ENCODE results near the gene RHOC.

- TF ChIP-seq CTCF (IDR thresholded peaks at IDR 0.05; ENCODE audit: insufficient read depth, low read length, poor library complexity, severe bottlenecking) (no peak), EZH2phosphoT487 (conservative IDR thresholded peaks at IDR 0.05; ENCODE audit: low read length) (no peak)
Observed at GRCh38 chr1:112676543-112676942, 30.4 kb downstream of the RHOC start.

All from SU-DHL-6 (cell line).